ENCODE data around the gene SLC36A2.
A peak's percentile ranks its signal among the peaks of the same experiment; 100 is the strongest.

The SLC36A2 gene

DNA sequence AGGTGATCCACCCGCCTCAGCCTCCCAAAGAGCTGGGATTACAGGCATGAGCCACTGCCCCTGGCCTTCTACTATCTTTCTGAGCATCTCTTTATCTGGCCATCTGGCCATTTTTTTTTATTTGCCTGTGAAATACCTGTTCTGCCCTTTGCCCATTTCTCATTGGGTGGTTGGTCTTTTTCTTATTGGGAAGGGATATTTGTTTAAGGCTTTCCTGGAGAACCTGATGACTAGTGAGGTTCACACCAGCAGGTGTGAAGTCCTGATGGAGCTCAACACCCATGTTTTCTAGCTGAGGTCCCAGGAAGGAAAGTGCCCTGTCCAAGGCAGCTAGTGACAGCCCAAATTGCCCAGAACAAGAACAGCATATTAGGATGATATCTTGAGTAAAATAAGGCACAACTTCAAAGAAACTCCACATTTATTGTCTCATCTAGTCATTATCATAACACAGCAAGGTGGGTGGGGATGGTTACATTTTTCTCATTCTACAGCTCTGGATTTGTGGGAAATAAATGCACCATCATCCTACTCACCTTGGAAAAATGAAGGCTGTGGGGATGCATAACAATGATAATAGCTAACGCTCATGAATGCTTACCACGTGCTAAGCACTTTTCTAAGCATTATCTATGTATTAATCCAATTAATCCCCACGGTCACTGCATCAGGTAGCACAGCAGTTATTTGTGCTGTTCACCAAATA lies 64.1 kb downstream of the SLC36A2 start:
- Histone ChIP-seq H3K4me3 (ENCODE audit: low read depth, low read length) (no peak overlapping the region), H3K36me3 (ENCODE audit: control insufficient read depth in 2 of 2, insufficient read depth in 1 of 2, low read length in 2 of 2) (no peaks in the 10 kb centered on the region), H3K9me3 (ENCODE audit: control insufficient read depth, insufficient read depth, low read depth, low read length) (no peaks in the 10 kb centered on the region), H3K4me1 (ENCODE audit: control insufficient read depth, insufficient read depth, low read length) (0 out of 2 replicates have a peak, but pooled peaks cover 2% of the 10 kb centered on the region), H3K27ac (ENCODE audit: extremely low read depth, low read depth, low read length) (no peak overlapping the region)
- TF ChIP-seq ZNF792 (tag by site-specific recombination; IDR thresholded peaks at IDR 0.05) (no peak), ZNF366 (tag by site-specific recombination; conservative IDR thresholded peaks at IDR 0.05) (no peak), ZNF610 (tag by site-specific recombination; IDR thresholded peaks at IDR 0.05; ENCODE audit: borderline replicate concordance) (no peak)
- TF ChIP-seq, protein P1, sequence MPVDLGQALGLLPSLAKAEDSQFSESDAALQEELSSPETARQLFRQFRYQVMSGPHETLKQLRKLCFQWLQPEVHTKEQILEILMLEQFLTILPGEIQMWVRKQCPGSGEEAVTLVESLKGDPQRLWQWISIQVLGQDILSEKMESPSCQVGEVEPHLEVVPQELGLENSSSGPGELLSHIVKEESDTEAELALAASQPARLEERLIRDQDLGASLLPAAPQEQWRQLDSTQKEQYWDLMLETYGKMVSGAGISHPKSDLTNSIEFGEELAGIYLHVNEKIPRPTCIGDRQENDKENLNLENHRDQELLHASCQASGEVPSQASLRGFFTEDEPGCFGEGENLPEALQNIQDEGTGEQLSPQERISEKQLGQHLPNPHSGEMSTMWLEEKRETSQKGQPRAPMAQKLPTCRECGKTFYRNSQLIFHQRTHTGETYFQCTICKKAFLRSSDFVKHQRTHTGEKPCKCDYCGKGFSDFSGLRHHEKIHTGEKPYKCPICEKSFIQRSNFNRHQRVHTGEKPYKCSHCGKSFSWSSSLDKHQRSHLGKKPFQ (tag by site-specific recombination; IDR thresholded peaks at IDR 0.05) = peak; percentile 70; the same call in 1 of the 2 replicates
- CTCF ChIA-PET = interaction anchor here (0.7 to 1.1 kb wide), 3 partner anchors 14 to 278 kb away, joined by 3 to 4 read pairs (median 4); no protein-coding TSS in a partner anchor
- POLR2A ChIA-PET = no interaction called here

DNA sequence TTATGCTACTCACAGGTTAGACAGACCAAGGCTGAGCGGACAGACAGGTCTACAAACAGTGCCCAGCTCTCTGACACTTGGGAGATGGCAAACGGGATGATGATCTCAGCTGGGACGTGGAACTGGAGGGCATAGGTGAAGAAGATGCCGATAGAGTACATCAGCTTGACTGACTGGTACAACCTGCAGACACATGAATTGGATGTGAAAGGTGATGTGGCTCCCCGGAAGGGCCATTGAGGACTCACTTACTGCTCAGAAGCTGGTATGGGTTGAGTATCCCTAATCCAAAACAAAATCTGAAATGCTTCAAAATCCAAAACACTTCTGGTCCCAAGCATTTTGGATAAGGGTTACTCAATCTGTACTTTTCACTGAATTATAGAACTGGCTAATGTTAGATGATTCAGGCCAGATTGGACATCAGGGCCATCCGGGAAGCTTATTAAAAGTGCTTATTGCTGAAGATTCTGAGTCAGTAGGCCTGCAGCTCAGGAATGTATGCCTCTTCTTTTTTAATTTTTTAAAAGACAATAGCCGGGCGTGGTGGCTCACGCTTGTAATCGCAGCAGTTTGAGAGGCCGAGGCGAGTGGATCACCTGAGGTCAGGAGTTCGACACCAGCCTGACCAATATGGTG lies 66.2 kb downstream of the SLC36A2 start:
- Histone ChIP-seq H3K9me3 (ENCODE audit: control insufficient read depth, insufficient read depth, low read depth, low read length) (no peaks in the 10 kb centered on the region), H3K36me3 (ENCODE audit: control insufficient read depth in 2 of 2, insufficient read depth in 1 of 2, low read length in 2 of 2) (no peaks in the 10 kb centered on the region), H3K4me3 (ENCODE audit: low read depth, low read length) (no peak overlapping the region), H3K4me1 (ENCODE audit: control insufficient read depth, insufficient read depth, low read length) (no peaks in the 10 kb centered on the region), H3K27ac (ENCODE audit: extremely low read depth, low read depth, low read length) (no peak overlapping the region)
- ChIA-PET CTCF (interaction anchor here (0.6 to 0.7 kb wide), 2 partner anchors 26 to 37 kb away, joined by 3 read pairs; no protein-coding TSS in a partner anchor), POLR2A (no interaction called here)
- TF ChIP-seq ZNF341 (tag by site-specific recombination; IDR thresholded peaks at IDR 0.05; ENCODE audit: low read depth) (no peak), ZNF19 (tag by site-specific recombination; IDR thresholded peaks at IDR 0.05; ENCODE audit: low read depth) (no peak), ZNF302 (tag by site-specific recombination; IDR thresholded peaks at IDR 0.05; ENCODE audit: low read depth) (no peak), ZNF660 (tag by site-specific recombination; IDR thresholded peaks at IDR 0.05) (no peak), ZNF514 (tag by site-specific recombination; IDR thresholded peaks at IDR 0.05) (no peak), ZNF549 (tag by site-specific recombination; IDR thresholded peaks at IDR 0.05) (no peak), ZNF2 (tag by site-specific recombination; IDR thresholded peaks at IDR 0.05) (no peak), ZNF785 (tag by site-specific recombination; IDR thresholded peaks at IDR 0.05) (no peak)
- TF ChIP-seq, protein P2, sequence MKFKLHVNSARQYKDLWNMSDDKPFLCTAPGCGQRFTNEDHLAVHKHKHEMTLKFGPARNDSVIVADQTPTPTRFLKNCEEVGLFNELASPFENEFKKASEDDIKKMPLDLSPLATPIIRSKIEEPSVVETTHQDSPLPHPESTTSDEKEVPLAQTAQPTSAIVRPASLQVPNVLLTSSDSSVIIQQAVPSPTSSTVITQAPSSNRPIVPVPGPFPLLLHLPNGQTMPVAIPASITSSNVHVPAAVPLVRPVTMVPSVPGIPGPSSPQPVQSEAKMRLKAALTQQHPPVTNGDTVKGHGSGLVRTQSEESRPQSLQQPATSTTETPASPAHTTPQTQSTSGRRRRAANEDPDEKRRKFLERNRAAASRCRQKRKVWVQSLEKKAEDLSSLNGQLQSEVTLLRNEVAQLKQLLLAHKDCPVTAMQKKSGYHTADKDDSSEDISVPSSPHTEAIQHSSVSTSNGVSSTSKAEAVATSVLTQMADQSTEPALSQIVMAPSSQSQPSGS (tag by site-specific recombination; IDR thresholded peaks at IDR 0.05; ENCODE audit: low read depth) = no peak
- TF ChIP-seq, protein P3, sequence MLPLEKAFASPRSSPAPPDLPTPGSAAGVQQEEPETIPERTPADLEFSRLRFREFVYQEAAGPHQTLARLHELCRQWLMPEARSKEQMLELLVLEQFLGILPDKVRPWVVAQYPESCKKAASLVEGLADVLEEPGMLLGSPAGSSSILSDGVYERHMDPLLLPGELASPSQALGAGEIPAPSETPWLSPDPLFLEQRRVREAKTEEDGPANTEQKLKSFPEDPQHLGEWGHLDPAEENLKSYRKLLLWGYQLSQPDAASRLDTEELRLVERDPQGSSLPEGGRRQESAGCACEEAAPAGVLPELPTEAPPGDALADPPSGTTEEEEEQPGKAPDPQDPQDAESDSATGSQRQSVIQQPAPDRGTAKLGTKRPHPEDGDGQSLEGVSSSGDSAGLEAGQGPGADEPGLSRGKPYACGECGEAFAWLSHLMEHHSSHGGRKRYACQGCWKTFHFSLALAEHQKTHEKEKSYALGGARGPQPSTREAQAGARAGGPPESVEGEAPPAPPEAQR (tag by site-specific recombination; IDR thresholded peaks at IDR 0.05) = no peak
- TF ChIP-seq, protein P4, sequence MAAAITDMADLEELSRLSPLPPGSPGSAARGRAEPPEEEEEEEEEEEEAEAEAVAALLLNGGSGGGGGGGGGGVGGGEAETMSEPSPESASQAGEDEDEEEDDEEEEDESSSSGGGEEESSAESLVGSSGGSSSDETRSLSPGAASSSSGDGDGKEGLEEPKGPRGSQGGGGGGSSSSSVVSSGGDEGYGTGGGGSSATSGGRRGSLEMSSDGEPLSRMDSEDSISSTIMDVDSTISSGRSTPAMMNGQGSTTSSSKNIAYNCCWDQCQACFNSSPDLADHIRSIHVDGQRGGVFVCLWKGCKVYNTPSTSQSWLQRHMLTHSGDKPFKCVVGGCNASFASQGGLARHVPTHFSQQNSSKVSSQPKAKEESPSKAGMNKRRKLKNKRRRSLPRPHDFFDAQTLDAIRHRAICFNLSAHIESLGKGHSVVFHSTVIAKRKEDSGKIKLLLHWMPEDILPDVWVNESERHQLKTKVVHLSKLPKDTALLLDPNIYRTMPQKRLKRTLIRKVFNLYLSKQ (tag by site-specific recombination; IDR thresholded peaks at IDR 0.05; ENCODE audit: borderline replicate concordance) = no peak
- TF ChIP-seq, protein P5, sequence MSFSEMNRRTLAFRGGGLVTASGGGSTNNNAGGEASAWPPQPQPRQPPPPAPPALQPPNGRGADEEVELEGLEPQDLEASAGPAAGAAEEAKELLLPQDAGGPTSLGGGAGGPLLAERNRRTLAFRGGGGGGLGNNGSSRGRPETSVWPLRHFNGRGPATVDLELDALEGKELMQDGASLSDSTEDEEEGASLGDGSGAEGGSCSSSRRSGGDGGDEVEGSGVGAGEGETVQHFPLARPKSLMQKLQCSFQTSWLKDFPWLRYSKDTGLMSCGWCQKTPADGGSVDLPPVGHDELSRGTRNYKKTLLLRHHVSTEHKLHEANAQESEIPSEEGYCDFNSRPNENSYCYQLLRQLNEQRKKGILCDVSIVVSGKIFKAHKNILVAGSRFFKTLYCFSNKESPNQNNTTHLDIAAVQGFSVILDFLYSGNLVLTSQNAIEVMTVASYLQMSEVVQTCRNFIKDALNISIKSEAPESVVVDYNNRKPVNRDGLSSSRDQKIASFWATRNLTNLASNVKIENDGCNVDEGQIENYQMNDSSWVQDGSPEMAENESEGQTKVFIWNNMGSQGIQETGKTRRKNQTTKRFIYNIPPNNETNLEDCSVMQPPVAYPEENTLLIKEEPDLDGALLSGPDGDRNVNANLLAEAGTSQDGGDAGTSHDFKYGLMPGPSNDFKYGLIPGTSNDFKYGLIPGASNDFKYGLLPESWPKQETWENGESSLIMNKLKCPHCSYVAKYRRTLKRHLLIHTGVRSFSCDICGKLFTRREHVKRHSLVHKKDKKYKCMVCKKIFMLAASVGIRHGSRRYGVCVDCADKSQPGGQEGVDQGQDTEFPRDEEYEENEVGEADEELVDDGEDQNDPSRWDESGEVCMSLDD (tag by site-specific recombination; IDR thresholded peaks at IDR 0.05) = no peak
- TF ChIP-seq, protein P6, sequence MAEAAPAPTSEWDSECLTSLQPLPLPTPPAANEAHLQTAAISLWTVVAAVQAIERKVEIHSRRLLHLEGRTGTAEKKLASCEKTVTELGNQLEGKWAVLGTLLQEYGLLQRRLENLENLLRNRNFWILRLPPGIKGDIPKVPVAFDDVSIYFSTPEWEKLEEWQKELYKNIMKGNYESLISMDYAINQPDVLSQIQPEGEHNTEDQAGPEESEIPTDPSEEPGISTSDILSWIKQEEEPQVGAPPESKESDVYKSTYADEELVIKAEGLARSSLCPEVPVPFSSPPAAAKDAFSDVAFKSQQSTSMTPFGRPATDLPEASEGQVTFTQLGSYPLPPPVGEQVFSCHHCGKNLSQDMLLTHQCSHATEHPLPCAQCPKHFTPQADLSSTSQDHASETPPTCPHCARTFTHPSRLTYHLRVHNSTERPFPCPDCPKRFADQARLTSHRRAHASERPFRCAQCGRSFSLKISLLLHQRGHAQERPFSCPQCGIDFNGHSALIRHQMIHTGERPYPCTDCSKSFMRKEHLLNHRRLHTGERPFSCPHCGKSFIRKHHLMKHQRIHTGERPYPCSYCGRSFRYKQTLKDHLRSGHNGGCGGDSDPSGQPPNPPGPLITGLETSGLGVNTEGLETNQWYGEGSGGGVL (tag by site-specific recombination; IDR thresholded peaks at IDR 0.05) = no peak
- TF ChIP-seq, protein P7, sequence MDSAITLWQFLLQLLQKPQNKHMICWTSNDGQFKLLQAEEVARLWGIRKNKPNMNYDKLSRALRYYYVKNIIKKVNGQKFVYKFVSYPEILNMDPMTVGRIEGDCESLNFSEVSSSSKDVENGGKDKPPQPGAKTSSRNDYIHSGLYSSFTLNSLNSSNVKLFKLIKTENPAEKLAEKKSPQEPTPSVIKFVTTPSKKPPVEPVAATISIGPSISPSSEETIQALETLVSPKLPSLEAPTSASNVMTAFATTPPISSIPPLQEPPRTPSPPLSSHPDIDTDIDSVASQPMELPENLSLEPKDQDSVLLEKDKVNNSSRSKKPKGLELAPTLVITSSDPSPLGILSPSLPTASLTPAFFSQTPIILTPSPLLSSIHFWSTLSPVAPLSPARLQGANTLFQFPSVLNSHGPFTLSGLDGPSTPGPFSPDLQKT (IDR thresholded peaks at IDR 0.05; ENCODE audit: borderline replicate concordance, low read depth, low read length) = no peak
- TF ChIP-seq, protein P8, sequence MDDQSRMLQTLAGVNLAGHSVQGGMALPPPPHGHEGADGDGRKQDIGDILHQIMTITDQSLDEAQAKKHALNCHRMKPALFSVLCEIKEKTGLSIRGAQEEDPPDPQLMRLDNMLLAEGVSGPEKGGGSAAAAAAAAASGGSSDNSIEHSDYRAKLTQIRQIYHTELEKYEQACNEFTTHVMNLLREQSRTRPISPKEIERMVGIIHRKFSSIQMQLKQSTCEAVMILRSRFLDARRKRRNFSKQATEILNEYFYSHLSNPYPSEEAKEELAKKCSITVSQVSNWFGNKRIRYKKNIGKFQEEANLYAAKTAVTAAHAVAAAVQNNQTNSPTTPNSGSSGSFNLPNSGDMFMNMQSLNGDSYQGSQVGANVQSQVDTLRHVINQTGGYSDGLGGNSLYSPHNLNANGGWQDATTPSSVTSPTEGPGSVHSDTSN (CRISPR knock-in tag; IDR thresholded peaks at IDR 0.05) = no peak

Measured in HEK293 (cell line).